ENCODE data around the gene SLC38A2. TPM values are rescaled to one million over a fixed set of nuclear protein-coding genes. Genes with fewer than 3 reads are reported as not detected.

The SLC38A2 gene
- total RNA-seq, 2 experiments from 2014 or later: 213 to 222 TPM

DNA sequence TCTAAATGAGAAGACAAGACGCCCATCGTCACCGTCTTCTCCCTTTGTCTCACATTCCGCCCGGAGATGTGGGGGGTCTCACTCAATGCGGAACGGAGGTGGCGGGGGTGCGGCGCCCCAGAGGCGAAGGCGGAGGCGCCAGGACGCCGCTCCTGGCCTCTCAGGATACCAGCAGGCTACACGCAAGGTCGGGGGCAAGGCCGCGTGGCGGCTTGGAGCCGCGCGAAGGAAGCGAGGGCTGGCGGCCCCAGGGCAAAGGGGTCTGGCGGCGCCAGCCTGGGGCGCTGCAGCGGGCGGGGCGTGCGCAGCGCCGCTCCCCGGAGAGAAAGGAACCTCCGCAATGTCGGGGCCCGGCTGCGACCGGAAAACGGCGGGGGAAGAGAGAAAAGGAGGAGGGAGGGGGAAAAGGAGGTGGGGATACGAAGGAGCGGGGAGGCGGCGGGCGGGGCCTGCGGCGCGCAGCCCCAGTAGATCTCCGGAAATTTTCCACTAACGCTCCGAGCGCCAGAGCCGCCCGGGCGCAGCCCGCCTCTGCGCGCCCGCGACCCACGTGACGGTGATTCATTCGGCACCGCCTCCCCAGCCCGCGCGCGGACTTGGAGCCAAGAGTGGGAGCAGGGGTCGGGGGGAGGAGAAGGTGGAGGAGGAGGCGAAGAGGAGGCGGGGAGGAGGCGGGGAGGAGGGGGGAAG is 10.5 kb upstream of the SLC38A2 start:
- H3K27ac Mint-ChIP-seq: peak overlapping the region; percentile 99
- no peaks in the 10 kb centered on the region for H3K27me3 Mint-ChIP-seq
- peak; percentile 73 for ATAC-seq (ENCODE audit: poor library complexity)
- peaks cover 44% of the 10 kb centered on the region for H3K4me1 Mint-ChIP-seq (ENCODE audit: low read depth)
- H3K9me3 Mint-ChIP-seq: no peaks in the 10 kb centered on the region
- H3K4me1 ChIP-seq (ENCODE audit: insufficient read depth, low read length): peaks cover 16% of the 10 kb centered on the region
- intact Hi-C loops (cut with DNase I, micrococcal nuclease): loop anchor here (1.0 to 5.0 kb wide), 3 partner anchors 10 to 391 kb away; partner anchors contain the start of gene SCAF11 (in 1 of the 2)
- POLR2A ChIA-PET: interaction anchor here (0.6 to 4.9 kb wide), 12 partner anchors 10 to 697 kb away, joined by 3 to 60 read pairs (median 4); partner anchors contain the start of genes SLC38A1 and SLC38A2
- peak overlapping the region; percentile 93 for H3K4me3 Mint-ChIP-seq
- peaks cover 8% of the 10 kb centered on the region for H3K36me3 Mint-ChIP-seq (ENCODE audit: low read depth)
- no peaks in the 10 kb centered on the region for H3K36me3 ChIP-seq (ENCODE audit: insufficient read depth, low read length)
- TF ChIP-seq, protein P1, sequence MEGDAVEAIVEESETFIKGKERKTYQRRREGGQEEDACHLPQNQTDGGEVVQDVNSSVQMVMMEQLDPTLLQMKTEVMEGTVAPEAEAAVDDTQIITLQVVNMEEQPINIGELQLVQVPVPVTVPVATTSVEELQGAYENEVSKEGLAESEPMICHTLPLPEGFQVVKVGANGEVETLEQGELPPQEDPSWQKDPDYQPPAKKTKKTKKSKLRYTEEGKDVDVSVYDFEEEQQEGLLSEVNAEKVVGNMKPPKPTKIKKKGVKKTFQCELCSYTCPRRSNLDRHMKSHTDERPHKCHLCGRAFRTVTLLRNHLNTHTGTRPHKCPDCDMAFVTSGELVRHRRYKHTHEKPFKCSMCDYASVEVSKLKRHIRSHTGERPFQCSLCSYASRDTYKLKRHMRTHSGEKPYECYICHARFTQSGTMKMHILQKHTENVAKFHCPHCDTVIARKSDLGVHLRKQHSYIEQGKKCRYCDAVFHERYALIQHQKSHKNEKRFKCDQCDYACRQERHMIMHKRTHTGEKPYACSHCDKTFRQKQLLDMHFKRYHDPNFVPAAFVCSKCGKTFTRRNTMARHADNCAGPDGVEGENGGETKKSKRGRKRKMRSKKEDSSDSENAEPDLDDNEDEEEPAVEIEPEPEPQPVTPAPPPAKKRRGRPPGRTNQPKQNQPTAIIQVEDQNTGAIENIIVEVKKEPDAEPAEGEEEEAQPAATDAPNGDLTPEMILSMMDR (IDR thresholded peaks at IDR 0.05): peak; percentile 4
- CTCF ChIA-PET: interaction anchor here (0.8 to 1.6 kb wide), 5 partner anchors 8 to 292 kb away, joined by 3 to 5 read pairs (median 3); no protein-coding TSS in a partner anchor
- H3K27me3 ChIP-seq (ENCODE audit: control insufficient read depth in 1 of 2, insufficient read depth in 2 of 2, low read length in 2 of 2): no peaks in the 10 kb centered on the region
- no peaks in the 10 kb centered on the region for H3K9me3 ChIP-seq (ENCODE audit: control insufficient read depth in 1 of 2, insufficient read depth in 1 of 2, low read length in 2 of 2)
- H3K4me3 ChIP-seq (ENCODE audit: low read length): peak overlapping the region; percentile 83
- peak overlapping the region; percentile 83 to 90 for H3K27ac ChIP-seq (ENCODE audit: low read depth in 1 of 2, low read length in 2 of 2)
- DNase-seq: peak; percentile 74 to 97 (median 88)

DNA sequence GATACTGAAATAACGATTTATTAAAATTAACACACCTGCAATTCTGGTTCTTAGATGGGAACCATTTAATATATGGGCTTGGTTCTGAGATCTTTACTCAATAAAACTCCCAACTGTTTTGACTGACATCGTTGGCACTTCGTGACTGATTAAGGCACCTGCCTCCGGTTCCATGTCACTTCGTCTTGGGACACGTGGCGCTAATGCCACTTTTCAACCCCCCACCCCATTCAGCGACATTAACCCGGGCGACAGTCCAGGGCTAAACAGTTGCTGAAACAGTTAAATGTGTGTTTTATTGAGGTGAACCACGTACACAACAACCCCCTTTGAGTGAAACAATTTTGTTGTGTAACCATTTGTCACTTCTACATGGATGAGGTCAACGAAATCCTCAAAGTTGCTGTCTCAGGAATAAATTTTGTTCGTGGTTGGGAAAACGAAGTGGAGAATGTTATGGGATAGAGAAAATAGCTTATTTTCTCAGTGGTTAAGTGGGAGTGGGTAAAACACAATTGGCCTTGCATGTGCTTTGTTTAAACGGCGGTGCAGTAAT is 9.9 kb upstream of the SLC38A2 start:
- Histone ChIP-seq H3K27ac (ENCODE audit: low read depth in 1 of 2, low read length in 2 of 2) (peak overlapping the region; percentile 67 to 83), H3K36me3 (ENCODE audit: insufficient read depth, low read length) (no peaks in the 10 kb centered on the region), H3K27me3 (ENCODE audit: control insufficient read depth in 1 of 2, insufficient read depth in 2 of 2, low read length in 2 of 2) (no peaks in the 10 kb centered on the region), H3K9me3 (ENCODE audit: control insufficient read depth in 1 of 2, insufficient read depth in 1 of 2, low read length in 2 of 2) (no peaks in the 10 kb centered on the region), H3K4me3 (ENCODE audit: low read length) (peak overlapping the region; percentile 83), H3K4me1 (ENCODE audit: insufficient read depth, low read length) (peaks cover 16% of the 10 kb centered on the region)
- H3K27ac Mint-ChIP-seq: peak overlapping the region; percentile 99
- H3K36me3 Mint-ChIP-seq (ENCODE audit: low read depth): peaks cover 8% of the 10 kb centered on the region
- TF ChIP-seq, protein P1 (IDR thresholded peaks at IDR 0.05): no peak
- H3K27me3 Mint-ChIP-seq: no peaks in the 10 kb centered on the region
- peak overlapping the region; percentile 93 for H3K4me3 Mint-ChIP-seq
- no peaks in the 10 kb centered on the region for H3K9me3 Mint-ChIP-seq
- ATAC-seq (ENCODE audit: poor library complexity) (no peak), DNase-seq (peak in 1 of 14 experiments; percentile 32)
- POLR2A ChIA-PET: interaction anchor here (0.7 to 4.9 kb wide), 5 partner anchors 11 to 698 kb away, joined by 3 to 60 read pairs (median 4); partner anchors contain the start of gene SLC38A2
- CTCF ChIA-PET: interaction anchor here (1.3 kb wide), 1 partner anchor 12 kb away, joined by 3 read pairs; no protein-coding TSS in a partner anchor
- peaks cover 37% of the 10 kb centered on the region for H3K4me1 Mint-ChIP-seq (ENCODE audit: low read depth)
- intact Hi-C loops (cut with DNase I, micrococcal nuclease): loop anchor here (1.0 to 5.0 kb wide), 3 partner anchors 9 to 390 kb away; partner anchors contain the start of gene SCAF11 (in 1 of the 2)

DNA sequence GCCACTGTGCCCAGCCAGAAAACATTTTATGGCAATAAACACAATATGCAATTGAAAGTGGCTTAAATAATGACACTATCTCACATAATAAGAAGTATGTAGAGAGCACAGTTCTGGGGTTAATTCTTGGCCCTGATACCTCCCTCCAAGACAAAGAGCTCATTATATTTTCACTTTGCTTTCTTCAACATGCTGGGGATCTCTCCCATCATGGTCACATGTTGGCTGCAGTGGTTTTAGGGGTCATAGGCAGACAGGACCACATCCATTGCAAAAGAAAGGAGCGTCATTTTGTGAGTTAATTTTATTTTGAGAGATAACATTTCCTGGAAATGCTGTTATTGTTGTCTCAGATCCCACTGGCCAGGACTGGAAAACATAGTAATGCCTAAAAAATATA is 8.3 kb upstream of the SLC38A2 start:
- Mint-ChIP-seq H3K27ac (peak overlapping the region; percentile 99), H3K4me1 (ENCODE audit: low read depth) (peaks cover 37% of the 10 kb centered on the region), H3K36me3 (ENCODE audit: low read depth) (peaks cover 8% of the 10 kb centered on the region), H3K27me3 (no peaks in the 10 kb centered on the region), H3K9me3 (no peaks in the 10 kb centered on the region), H3K4me3 (peak overlapping the region; percentile 42)
- peaks cover 16% of the 10 kb centered on the region for H3K4me1 ChIP-seq (ENCODE audit: insufficient read depth, low read length)
- intact Hi-C loops (cut with DNase I, micrococcal nuclease): loop anchor here in 1 of 2 experiments (5.0 kb wide), 2 partner anchors 46 to 389 kb away; partner anchors contain the start of gene SCAF11
- ChIA-PET POLR2A (interaction anchor here (1.2 kb wide), 1 partner anchor 112 kb away, joined by 3 read pairs; the partner anchor contains the start of gene SLC38A1), CTCF (no interaction called here)
- no peaks in the 10 kb centered on the region for H3K9me3 ChIP-seq (ENCODE audit: control insufficient read depth in 1 of 2, insufficient read depth in 1 of 2, low read length in 2 of 2)
- H3K27ac ChIP-seq (ENCODE audit: low read depth in 1 of 2, low read length in 2 of 2): no peak overlapping the region
- no peaks in the 10 kb centered on the region for H3K36me3 ChIP-seq (ENCODE audit: insufficient read depth, low read length)
- TF ChIP-seq, protein P1 (IDR thresholded peaks at IDR 0.05): no peak
- ATAC-seq (ENCODE audit: poor library complexity) (no peak), DNase-seq (no peak)
- no peak overlapping the region for H3K4me3 ChIP-seq (ENCODE audit: low read length)
- H3K27me3 ChIP-seq (ENCODE audit: control insufficient read depth in 1 of 2, insufficient read depth in 2 of 2, low read length in 2 of 2): no peaks in the 10 kb centered on the region

All from CD4-positive, alpha-beta T cell (primary cell).